ENCODE measurements around the gene MYH9.

The MYH9 gene

DNA sequence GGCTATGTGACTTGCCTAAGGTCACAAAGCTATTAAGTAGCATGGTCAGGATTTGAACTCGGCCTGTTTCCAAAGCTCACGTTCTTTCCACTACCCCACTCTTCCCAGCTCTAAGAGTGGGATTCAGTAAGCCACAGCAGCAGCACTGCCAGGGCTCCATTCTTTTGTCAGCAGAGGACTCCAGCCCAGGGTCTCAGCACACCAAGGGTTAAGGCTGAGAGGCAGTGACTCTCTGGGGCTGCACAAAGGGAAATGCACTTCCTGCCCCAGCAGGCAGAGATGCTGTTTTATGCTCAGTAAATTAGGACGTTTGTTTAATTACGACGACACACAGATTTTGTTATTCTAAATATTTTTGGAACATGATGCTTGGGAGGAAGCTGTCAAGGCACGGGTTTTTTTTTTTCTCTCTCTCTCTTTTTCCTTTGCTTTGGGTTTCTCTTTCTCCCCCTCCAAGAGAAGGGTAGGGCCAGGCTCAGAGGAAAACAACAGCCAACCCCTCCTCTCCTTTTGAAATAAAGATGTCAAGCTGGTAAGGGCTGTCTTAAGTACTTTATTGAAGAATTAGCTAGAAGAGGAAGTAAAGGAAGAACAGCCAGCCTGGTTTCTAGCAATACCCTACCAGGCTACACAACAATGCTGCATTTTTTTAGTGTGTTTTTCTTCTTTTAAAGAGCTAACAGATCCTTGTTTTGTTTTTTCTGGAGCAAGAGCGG, 2.8 kb downstream of the MYH9 start:
- H2AFZ ChIP-seq (ENCODE audit: low read length, unreplicated experiment): no peak overlapping the region
- H3K4me3 ChIP-seq (ENCODE audit: low read depth, low read length): peak overlapping the region; percentile 94
- peaks cover 3% of the 10 kb centered on the region; the same call in 1 of the 2 replicates for H3K36me3 ChIP-seq (ENCODE audit: insufficient read depth, low read length)
- H3K4me1 ChIP-seq (ENCODE audit: control insufficient read depth, insufficient read depth, low read length, unreplicated experiment): peaks cover 20% of the 10 kb centered on the region
- peaks cover 69% of the 10 kb centered on the region for H3K79me2 ChIP-seq (ENCODE audit: control insufficient read depth, insufficient read depth, low read length, unreplicated experiment)
- H3K27me3 ChIP-seq (ENCODE audit: insufficient read depth, low read length): no peaks in the 10 kb centered on the region
- H3K27ac ChIP-seq (ENCODE audit: low read depth, low read length): peak overlapping the region; percentile 74

DNA sequence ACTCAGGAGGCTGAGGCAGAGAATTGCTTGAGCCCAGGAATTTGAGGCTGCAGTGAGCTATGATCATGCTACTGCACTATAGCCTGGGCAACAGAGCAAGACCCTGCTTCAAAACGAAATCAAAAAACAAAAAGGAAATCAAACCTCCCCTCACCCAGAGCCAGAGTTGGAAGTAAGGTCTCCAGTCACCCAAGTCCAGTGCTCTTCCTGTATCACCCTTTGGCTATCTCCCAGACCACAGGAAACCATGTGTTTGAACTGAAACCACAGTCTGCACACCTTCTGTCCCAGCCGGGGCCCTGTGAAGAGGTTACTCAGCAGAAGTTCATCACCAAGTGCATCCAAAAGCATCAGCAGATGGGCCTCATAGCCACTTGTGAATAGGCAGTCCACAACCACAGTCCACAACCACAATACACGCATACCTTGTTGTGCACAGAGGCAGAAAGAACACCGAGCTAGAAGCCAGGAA, 4.6 kb downstream of the MYH9 start:
- no peak overlapping the region for H3K4me3 ChIP-seq (ENCODE audit: low read depth, low read length)
- H2AFZ ChIP-seq (ENCODE audit: low read length, unreplicated experiment): no peak overlapping the region
- H3K36me3 ChIP-seq (ENCODE audit: insufficient read depth, low read length): peaks cover 3% of the 10 kb centered on the region; the same call in 1 of the 2 replicates
- H3K27me3 ChIP-seq (ENCODE audit: insufficient read depth, low read length): no peaks in the 10 kb centered on the region
- H3K4me1 ChIP-seq (ENCODE audit: control insufficient read depth, insufficient read depth, low read length, unreplicated experiment): peaks cover 27% of the 10 kb centered on the region
- H3K79me2 ChIP-seq (ENCODE audit: control insufficient read depth, insufficient read depth, low read length, unreplicated experiment): peaks cover 85% of the 10 kb centered on the region
- H3K27ac ChIP-seq (ENCODE audit: low read depth, low read length): no peak overlapping the region; the same call in 1 of the 2 replicates

DNA sequence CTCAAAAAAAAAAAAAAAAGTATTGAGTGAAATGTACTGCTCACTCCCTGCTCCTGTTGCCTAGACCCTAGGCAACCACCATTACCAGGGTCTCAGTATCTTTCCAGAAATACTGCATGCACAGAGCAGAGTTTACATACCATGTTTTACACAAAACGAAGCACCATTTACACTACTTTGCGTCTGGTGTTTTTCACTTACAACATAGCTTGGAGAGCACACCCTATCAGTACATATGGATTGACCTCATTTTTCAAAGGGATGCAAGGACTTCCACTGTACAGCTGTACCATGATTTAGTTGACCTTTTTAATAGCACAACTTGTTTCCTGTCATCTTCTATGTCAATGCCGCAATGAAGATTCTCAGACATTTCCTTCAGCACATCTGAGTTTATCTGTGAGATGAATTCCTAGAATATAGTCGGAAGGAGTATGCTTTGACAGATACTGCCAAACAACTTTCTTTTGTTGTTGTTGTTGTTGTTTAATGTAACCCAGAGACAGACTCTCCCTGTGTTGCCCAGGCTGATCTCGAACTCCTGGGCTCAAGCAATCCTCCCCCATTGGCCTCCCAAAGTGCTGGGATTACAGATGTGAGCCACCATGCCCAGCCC, 6.1 kb downstream of the MYH9 start:
- Histone ChIP-seq H3K36me3 (ENCODE audit: insufficient read depth, low read length) (peaks cover 3% of the 10 kb centered on the region; the same call in 1 of the 2 replicates), H3K4me3 (ENCODE audit: low read depth, low read length) (no peak overlapping the region), H3K79me2 (ENCODE audit: control insufficient read depth, insufficient read depth, low read length, unreplicated experiment) (peaks cover 89% of the 10 kb centered on the region), H3K27ac (ENCODE audit: low read depth, low read length) (no peak overlapping the region), H3K27me3 (ENCODE audit: insufficient read depth, low read length) (no peaks in the 10 kb centered on the region), H3K4me1 (ENCODE audit: control insufficient read depth, insufficient read depth, low read length, unreplicated experiment) (peaks cover 27% of the 10 kb centered on the region), H2AFZ (ENCODE audit: low read length, unreplicated experiment) (no peak overlapping the region)

DNA sequence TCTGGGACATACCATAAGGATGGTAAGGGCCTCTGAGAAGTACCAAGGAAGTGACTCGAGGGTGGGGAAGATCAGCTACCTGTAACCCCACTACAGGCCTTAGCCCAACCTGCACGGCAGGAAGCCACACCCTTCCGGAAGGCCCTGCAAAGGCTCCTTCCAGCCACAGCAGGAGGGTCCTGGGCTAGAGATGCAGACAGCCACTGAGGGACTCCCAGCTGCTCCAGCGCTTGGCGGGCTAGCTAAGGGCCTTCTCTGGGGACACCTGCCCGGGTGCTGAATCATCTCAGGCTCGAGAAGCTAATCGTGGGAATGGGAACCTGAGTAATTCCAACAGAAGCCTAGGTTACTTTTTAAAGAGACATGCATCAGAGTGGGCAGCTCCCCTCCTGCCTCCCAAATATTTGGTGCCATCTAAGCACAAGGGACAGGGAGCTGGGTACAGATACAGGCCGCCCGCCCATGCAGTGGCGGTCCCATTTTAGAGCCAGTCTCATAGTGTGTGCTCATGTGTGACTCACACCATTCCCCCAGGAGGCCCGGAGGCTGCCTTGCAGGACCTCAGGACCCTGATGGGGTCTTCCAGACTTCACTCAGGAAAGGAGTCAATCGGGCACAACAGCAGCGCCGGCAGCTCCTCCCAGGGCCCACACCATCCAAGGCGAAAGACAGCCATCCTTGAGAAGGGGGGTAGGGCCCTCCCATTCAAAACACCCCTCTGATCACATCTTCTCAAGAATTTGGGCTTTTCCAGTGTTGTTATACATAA, 8.0 kb downstream of the MYH9 start:
- H3K27me3 ChIP-seq (ENCODE audit: insufficient read depth, low read length): no peaks in the 10 kb centered on the region
- H3K4me3 ChIP-seq (ENCODE audit: low read depth, low read length): no peak overlapping the region
- H3K36me3 ChIP-seq (ENCODE audit: insufficient read depth, low read length): no peaks in the 10 kb centered on the region
- peaks cover 87% of the 10 kb centered on the region for H3K79me2 ChIP-seq (ENCODE audit: control insufficient read depth, insufficient read depth, low read length, unreplicated experiment)
- H3K4me1 ChIP-seq (ENCODE audit: control insufficient read depth, insufficient read depth, low read length, unreplicated experiment): peaks cover 33% of the 10 kb centered on the region
- H2AFZ ChIP-seq (ENCODE audit: low read length, unreplicated experiment): no peak overlapping the region
- peak overlapping the region; percentile 41; the same call in 1 of the 2 replicates for H3K27ac ChIP-seq (ENCODE audit: low read depth, low read length)

DNA sequence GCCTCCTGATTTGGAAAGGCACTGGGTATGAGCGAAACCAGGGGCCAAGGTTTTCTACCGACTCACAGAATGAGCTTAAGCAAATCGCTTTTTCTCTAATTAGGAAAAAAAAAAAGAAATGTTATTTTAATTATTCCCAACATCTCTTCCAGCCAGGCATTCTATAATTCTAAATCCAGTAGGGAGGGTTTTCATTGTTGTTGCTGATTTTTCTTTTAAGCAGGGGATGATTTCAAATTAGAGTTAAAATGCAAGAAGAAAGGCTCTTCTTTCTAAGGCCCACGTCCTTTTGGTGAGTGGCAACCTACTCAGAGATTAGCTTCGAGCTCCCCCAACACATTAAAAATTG, 8.9 kb downstream of the MYH9 start:
- Histone ChIP-seq H3K36me3 (ENCODE audit: insufficient read depth, low read length) (no peaks in the 10 kb centered on the region), H3K79me2 (ENCODE audit: control insufficient read depth, insufficient read depth, low read length, unreplicated experiment) (peaks cover 85% of the 10 kb centered on the region), H2AFZ (ENCODE audit: low read length, unreplicated experiment) (no peak overlapping the region), H3K4me3 (ENCODE audit: low read depth, low read length) (no peak overlapping the region), H3K4me1 (ENCODE audit: control insufficient read depth, insufficient read depth, low read length, unreplicated experiment) (peaks cover 36% of the 10 kb centered on the region), H3K27ac (ENCODE audit: low read depth, low read length) (peak overlapping the region; percentile 39), H3K27me3 (ENCODE audit: insufficient read depth, low read length) (no peaks in the 10 kb centered on the region)

DNA sequence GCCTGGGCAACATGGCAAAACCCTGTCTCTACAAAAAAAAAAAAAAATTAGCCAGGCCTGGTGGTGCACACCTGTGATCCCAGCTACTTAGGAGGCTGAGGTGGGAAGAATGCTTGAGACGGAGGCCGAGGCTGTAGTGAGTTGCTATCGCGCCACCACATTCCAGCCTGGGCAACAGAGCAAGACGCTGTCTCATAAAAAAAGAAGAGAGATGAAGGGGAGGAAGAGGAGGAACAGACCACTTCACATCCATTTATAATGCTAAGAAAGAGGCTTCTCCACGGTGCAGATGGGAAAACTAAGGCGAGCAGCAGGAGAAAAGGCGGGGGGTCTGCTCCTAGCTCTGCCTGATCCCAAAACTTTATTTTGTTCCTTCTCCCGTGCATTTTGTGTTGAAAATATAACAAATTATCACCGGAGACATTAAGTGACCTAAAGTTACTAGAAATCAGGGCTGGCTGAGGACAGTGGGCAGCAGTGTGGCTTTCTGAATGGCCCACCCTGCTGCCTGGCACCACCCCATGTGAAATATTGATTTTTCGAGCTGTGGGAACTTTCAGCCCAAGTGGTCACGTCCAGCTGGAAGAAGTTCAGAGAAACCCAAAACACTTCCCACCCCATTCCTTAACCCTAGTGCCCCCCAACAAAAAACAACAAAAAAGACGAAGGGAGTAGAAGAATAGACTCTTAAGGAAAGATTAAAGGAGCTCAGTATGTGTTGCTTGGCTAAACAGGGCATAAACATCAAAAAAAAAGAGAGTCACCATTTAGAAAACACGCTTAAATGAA, 9.5 kb downstream of the MYH9 start:
- Histone ChIP-seq H3K4me3 (ENCODE audit: low read depth, low read length) (no peak overlapping the region), H3K36me3 (ENCODE audit: insufficient read depth, low read length) (no peaks in the 10 kb centered on the region), H3K4me1 (ENCODE audit: control insufficient read depth, insufficient read depth, low read length, unreplicated experiment) (peaks cover 39% of the 10 kb centered on the region), H2AFZ (ENCODE audit: low read length, unreplicated experiment) (no peak overlapping the region), H3K27me3 (ENCODE audit: insufficient read depth, low read length) (no peaks in the 10 kb centered on the region), H3K79me2 (ENCODE audit: control insufficient read depth, insufficient read depth, low read length, unreplicated experiment) (peaks cover 87% of the 10 kb centered on the region), H3K27ac (ENCODE audit: low read depth, low read length) (peak overlapping the region; percentile 39)

DNA sequence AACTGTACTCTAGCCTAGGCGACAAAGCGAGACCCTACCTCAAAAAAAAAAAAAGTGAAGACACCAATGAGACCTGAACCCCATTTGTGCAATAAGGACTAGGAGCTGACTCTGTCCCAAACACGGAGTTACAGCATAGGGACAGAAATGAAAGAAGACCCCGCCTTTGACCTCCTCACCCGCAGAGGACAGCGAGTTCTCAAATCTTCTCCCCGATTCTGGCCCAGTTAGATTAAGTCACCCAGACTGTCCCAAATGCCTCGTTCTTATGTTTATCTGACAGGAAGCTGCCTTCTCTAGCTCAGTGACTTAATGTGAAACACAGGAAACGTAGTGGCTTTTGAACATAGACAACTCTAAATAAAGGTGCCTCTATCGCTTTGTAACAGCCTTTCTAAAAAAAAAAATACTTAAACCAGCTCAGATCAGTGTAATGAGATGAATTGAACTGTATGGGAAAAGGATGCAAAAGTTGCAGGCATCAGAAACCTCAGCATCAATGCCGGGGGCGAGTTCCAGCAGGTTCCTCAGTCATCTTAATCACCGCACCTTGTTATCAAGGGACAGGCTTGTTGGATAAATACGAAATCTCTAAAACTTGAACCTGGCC, 10.6 kb downstream of the MYH9 start:
- H3K4me3 ChIP-seq (ENCODE audit: low read depth, low read length): no peak overlapping the region
- H3K27me3 ChIP-seq (ENCODE audit: insufficient read depth, low read length): no peaks in the 10 kb centered on the region
- H3K36me3 ChIP-seq (ENCODE audit: insufficient read depth, low read length): no peaks in the 10 kb centered on the region
- no peak overlapping the region for H2AFZ ChIP-seq (ENCODE audit: low read length, unreplicated experiment)
- H3K4me1 ChIP-seq (ENCODE audit: control insufficient read depth, insufficient read depth, low read length, unreplicated experiment): peaks cover 45% of the 10 kb centered on the region
- H3K27ac ChIP-seq (ENCODE audit: low read depth, low read length): no peak overlapping the region
- H3K79me2 ChIP-seq (ENCODE audit: control insufficient read depth, insufficient read depth, low read length, unreplicated experiment): peaks cover 92% of the 10 kb centered on the region

DNA sequence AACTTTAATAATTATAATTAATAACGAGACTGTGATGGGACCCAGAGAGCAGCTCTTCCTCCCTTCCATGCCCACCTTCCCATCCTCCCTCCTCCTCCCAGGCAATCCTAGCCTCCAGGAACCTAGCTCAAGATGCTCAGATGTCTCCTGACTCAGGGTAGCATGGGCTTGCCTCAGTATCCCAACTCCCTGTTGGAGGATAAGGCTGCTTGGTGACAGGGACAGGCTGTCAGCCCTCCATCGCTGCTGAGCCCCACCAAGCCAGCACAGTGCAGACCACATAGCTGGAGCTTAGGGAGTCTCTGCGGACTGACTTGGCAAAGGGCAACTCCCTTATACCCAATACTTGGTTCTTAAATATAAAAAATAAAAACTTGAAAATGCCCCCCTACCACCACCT, 11.5 kb downstream of the MYH9 start:
- peaks cover 53% of the 10 kb centered on the region for H3K4me1 ChIP-seq (ENCODE audit: control insufficient read depth, insufficient read depth, low read length, unreplicated experiment)
- H3K4me3 ChIP-seq (ENCODE audit: low read depth, low read length): no peak overlapping the region
- no peaks in the 10 kb centered on the region for H3K27me3 ChIP-seq (ENCODE audit: insufficient read depth, low read length)
- no peak overlapping the region for H2AFZ ChIP-seq (ENCODE audit: low read length, unreplicated experiment)
- no peak overlapping the region for H3K27ac ChIP-seq (ENCODE audit: low read depth, low read length)
- H3K36me3 ChIP-seq (ENCODE audit: insufficient read depth, low read length): no peaks in the 10 kb centered on the region
- H3K79me2 ChIP-seq (ENCODE audit: control insufficient read depth, insufficient read depth, low read length, unreplicated experiment): peaks cover 90% of the 10 kb centered on the region

DNA sequence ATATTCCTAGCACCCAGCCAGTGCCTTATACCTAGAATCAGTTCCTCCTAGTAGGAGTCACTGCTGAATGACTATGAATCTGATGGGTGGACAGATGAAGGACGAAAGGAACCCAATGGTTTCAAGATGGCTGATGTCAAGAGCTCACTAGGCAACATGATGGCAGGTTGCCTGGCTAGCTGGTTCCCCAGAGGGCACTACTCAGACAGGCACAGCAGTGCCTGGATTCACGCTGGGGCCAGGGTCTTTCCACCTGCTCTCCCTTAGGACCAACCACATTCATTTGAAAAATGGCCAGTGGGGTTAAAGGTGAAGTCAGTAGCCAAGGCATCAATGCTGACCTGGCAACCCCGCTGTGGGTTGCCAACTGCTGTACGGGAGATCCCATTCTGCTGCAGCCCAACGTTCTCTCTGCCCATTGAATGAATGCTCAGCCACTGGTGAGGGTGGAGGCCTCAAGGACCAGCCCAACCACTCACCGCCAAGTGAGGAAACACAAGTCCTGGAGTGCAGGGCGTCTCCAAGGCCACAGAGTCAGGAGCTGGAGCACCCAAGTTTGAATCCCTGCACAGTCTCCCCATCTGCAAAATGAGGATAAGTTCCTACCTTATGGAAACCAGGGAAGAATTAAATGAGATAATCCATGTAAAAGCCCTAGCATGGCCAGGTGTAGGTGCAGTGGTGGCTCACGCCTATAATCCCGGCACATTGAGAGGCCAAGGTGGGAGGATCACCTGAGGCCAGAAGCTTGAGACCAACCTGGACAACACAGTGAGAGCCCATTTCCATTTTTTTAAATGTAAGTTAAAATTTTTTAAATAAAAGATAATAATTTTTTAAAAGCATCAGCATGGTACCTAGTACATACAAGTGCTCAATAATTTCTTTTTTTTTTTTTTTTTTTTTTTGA, 12.4 kb downstream of the MYH9 start:
- Histone ChIP-seq H3K4me1 (ENCODE audit: control insufficient read depth, insufficient read depth, low read length, unreplicated experiment) (peaks cover 59% of the 10 kb centered on the region), H3K4me3 (ENCODE audit: low read depth, low read length) (0 out of 2 replicates have a peak overlapping the region, but pooled peaks have one; percentile 37), H3K27me3 (ENCODE audit: insufficient read depth, low read length) (no peaks in the 10 kb centered on the region), H2AFZ (ENCODE audit: low read length, unreplicated experiment) (no peak overlapping the region), H3K27ac (ENCODE audit: low read depth, low read length) (peak overlapping the region; percentile 87), H3K79me2 (ENCODE audit: control insufficient read depth, insufficient read depth, low read length, unreplicated experiment) (peaks cover 90% of the 10 kb centered on the region), H3K36me3 (ENCODE audit: insufficient read depth, low read length) (no peaks in the 10 kb centered on the region)
